VCaP (cell line): ENCODE measurements around the gene E2F3.
"Not testable (repeated sequence)": the region's sequence is repeated elsewhere in the genome, so short reads cannot be mapped to it uniquely, and the experiment has no call there.

Source experiments
- H3K27ac ChIP-seq: fragments of 450-650 bp; 2 replicates; pipeline ENCODE4 v1.5.1; 2017
- CTCF ChIP-seq: fragments of 450-650 bp; conservative IDR thresholded peaks from 2 replicates; pipeline ENCODE4 v1.5.1; 2017; ENCODE audit warnings: mild to moderate bottlenecking, moderate library complexity

E2F3 gene

DNA sequence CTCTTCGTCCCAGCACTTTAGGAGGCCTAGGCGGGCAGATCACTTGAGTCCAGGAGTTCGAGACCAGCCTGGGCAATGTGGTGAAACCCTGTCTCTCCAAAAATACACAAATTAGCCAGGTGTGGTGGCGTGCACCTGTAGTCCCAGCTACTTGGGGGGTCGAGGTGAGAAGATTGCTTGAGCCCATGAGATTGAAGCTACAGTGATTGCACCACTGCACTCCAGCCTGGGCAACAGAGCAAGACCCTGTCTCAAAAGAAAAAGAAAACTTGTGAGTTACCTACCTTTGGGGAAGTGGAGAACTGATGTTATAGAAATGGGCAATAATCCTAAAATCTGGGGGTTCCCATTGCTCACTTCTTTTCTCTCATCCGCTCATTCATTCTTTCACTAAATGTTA lies 58.0 kb downstream of the E2F3 start:
- TF ChIP-seq CTCF, result no peak
- no peak overlapping the region for H3K27ac ChIP-seq

- no peak for TF ChIP-seq CTCF
- no peak overlapping the region for H3K27ac ChIP-seq
These were observed 59.9 kb downstream of the E2F3 start for GRCh38 chr6:20461576-20461975.

- TF ChIP-seq CTCF, result no peak
These were observed 61.7 kb downstream of the E2F3 start for GRCh38 chr6:20463396-20463795.

DNA sequence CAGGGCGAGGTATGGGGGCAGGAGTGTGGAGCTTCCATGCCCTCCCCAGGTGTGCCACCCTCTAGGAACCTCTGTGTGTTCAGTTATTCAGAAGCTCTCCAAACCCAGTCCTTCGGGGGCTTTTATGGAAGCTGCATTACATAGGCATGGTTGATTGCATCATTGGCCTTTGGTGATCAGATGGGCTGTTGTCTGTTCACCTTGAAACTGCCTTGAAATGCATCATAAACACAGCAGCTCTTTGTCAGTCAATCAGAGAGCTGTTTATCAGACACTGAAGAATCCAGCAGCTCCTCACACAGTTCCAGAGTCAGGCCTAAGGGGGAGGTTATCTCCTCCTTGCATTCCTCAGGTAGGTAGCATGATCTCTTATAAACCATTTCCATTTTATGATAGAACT lies 62.4 kb downstream of the E2F3 start:
- no peak for TF ChIP-seq CTCF
- H3K27ac ChIP-seq, result no peak overlapping the region

More at GRCh38 chr6:20463396-20463795, 61.7 kb downstream of the E2F3 start:
- no peak overlapping the region for H3K27ac ChIP-seq

DNA sequence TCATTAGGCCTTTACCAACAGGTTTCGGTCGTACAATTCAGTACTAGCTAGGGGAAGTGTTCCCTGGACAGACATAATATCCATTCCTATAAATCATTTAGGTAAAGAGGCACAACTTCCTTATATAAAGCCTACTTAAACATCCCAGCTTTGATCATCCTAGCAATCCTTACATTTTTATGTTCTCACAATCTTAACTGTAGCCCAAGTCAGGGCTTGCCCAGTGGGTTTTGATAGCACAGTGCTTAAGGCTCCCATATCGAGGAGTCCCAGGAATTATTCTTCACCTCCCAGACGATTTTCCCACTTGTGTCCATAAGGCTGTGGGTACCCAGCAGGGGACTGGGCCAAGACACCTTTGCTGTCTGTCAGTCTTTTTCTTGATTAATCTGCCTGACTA lies 63.2 kb downstream of the E2F3 start:
- H3K27ac ChIP-seq, result no peak overlapping the region
- TF ChIP-seq CTCF, result no peak

GRCh38 chr6:20465616-20466015 lies 63.9 kb downstream of the E2F3 start:
- H3K27ac ChIP-seq, result not testable (repeated sequence)

GRCh38 chr6:20467437-20467836 lies 65.8 kb downstream of the E2F3 start:
- no peak for TF ChIP-seq CTCF
- no peak overlapping the region for H3K27ac ChIP-seq

DNA sequence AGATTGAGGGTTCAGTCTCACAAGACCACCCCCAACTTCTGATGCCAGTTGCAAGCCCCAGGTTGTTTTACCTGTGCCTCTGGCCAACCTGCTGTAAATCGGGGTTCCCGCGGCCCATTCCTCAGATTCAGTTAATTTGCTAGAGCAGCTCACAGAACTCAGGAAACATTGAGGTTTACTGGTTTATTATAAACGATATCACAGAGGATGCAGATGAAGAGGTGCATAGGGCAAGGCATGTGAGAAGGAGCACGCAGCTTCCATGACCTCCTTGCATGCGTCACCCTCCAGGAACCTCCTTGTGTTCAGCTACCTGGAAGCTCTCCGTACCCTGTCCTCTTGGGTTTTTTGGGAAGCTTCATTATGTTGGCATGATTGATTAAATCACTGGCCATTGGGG lies 66.5 kb downstream of the E2F3 start:
- H3K27ac ChIP-seq, result no peak overlapping the region
- TF ChIP-seq CTCF, result no peak
